ACHN (cell line): ENCODE results near the gene ACAA1.
"Not testable (repeated sequence)": the region's sequence is repeated elsewhere in the genome, so short reads cannot be mapped to it uniquely, and the experiment has no call there.

Source experiments
- DNase-seq: peaks from one replicate; pipeline ENCODE4 v3.0.0-alpha.2; 2015
- in situ Hi-C: cut with HindIII; loops from 2 replicates; pipeline ENCODE4 v1.10.0; 2017; ENCODE audit warnings: low sequenced_read_pairs, low pct_ligation_motif_present, low pct_unique_long_range_greater_than_20kb

The ACAA1 gene

DNA sequence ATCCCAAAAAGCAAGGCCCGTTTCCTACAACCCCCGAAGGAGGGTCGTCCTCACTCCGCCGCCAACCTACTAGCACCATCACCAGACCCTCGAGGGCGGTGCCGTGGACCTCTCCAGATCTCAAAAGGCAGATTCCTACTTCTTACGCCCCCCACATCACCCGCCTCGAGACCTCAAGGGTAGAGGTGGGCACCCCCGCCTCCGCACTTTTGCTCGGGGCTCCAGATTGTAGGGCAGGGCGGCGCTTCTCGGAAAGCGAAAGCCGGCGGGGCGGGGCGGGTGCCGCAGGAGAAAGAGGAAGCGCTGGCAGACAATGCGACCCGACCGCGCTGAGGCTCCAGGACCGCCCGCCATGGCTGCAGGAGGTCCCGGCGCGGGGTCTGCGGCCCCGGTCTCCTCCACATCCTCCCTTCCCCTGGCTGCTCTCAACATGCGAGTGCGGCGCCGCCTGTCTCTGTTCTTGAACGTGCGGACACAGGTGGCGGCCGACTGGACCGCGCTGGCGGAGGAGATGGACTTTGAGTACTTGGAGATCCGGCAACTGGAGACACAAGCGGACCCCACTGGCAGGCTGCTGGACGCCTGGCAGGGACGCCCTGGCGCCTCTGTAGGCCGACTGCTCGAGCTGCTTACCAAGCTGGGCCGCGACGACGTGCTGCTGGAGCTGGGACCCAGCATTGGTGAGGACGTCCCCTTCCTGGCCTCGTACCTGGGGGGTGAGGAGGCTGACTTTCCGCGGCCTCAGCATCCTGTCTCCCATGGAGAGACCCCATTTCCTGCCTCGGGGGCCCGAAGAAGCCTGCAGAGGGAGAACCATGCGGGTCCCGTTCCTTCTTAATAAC is 1.6 kb upstream of the ACAA1 start, which contains the start of gene MYD88:
MYD88 (plus strand) TSS at position 313 of the 842 bp plus-strand sequence; CDS start at position 353, 40 bp downstream.
- peak; percentile 62 for DNase-seq
- in situ Hi-C loops: no loop called here

DNA sequence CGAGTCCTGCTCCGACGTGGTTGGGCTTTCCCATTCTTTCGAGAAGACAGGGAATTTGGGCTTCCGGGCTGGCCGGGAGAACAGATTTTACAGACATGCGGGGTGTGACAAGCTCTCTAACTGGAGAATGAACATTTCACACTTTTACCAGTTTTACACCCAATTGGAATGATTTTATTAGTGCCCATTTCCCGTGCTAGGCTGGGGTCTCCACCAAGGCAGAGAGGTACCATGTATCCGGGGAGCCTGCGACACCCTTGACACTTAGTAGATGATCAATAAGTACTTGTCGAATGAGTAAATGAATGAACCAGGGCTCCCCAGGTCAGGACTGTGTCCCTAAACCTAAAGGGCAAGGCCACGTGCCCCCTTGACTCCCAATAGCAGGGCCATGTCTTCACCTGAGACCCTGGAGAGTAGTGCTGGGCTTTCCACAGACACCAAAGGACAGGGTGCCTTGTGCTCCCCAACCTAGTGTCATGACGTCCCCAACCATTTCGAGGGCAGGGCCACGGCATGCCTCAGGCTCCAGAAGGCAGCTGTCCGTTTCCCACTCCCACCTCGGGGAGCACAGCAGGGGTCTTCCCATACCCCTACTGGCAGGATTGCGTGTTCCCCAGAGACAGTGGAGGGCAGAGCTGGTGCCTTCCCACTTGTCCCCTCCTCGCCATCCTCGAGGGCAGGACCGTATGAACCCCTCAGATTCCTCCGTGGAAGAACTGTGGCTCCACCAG is 855 bp upstream of the ACAA1 start:
- in situ Hi-C loops: no loop called here
- DNase-seq: peak; percentile 25

DNA sequence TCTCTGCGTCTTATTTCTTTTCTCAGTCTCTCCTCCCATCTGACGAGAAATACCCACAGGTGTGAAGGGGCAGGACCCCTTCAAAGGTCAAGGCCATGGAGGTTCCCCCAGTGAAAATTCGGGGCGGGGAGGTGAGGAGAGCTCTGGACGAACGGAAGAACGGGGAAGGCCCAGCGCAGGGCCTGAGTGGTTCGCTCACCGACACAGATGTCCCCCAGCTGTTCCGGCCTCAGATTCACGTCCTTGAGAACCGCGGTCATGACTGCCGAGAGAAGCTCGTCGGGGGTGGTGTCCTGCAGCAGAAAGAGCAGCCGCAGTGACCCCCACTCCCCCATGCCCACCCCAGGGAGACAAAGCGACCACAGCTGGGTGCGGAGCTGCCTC is 542 bp downstream of the ACAA1 start:
- in situ Hi-C loops: no loop called here
- no peak for DNase-seq

DNA sequence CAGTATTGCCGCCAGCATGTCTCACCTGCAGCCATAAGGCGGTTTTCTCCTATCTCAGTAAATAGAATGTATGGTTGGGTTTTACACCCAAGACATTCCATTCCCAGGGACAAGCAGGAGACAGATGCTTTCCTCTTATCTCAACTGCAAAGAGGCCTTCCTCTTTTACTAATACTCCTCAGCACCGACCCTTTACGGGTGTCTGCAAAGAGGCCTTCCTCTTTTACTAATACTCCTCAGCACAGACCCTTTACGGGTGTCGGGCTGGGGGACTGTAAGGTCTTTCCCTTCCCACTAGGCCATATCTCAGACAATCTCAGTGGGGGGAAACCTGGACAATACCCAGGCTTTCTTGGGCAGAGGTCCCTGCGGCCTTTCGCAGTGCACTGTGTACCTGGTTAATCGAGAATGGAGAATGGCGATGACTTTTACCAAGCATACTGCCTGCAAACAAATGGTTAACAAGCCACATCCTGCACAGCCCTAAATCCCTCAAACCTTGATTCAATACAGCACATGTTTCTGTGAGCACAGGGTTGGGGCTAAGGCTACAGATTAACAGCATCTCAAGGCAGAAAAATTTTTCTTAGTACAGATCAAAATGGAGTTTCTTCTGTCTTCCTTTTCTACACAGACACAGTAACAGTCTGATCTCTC is 1.2 kb downstream of the ACAA1 start:
- DNase-seq, in situ Hi-C loops: not testable (repeated sequence)

DNA sequence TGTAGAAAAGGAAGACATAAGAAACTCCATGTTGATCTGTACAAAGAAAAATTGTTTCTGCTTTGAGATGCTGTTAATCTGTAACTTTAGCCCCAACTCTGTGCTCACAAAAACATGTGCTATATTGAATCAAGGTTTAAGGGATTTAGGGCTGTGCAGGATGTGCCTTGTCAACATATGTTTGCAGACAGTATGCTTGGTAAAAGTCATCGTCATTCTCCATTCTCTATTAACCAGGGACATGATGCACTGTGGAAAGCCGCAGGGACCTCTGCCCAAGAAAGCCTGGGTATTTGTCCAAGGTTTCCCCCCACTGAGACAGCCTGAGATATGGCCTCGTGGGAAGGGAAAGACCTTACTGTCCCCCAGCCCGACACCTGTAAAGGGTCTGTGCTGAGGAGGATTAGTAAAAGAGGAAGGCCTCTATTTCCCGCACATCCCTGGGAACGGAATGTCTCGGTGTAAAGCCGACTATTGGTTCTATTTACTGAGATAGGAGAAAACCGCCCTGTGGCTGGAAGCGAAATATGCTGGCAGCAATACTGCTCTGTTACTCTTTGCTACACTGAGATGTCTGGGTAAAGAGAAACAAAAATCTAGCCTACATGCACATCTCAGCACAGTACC is 2.3 kb downstream of the ACAA1 start:
- DNase-seq, in situ Hi-C loops: not testable (repeated sequence)

DNA sequence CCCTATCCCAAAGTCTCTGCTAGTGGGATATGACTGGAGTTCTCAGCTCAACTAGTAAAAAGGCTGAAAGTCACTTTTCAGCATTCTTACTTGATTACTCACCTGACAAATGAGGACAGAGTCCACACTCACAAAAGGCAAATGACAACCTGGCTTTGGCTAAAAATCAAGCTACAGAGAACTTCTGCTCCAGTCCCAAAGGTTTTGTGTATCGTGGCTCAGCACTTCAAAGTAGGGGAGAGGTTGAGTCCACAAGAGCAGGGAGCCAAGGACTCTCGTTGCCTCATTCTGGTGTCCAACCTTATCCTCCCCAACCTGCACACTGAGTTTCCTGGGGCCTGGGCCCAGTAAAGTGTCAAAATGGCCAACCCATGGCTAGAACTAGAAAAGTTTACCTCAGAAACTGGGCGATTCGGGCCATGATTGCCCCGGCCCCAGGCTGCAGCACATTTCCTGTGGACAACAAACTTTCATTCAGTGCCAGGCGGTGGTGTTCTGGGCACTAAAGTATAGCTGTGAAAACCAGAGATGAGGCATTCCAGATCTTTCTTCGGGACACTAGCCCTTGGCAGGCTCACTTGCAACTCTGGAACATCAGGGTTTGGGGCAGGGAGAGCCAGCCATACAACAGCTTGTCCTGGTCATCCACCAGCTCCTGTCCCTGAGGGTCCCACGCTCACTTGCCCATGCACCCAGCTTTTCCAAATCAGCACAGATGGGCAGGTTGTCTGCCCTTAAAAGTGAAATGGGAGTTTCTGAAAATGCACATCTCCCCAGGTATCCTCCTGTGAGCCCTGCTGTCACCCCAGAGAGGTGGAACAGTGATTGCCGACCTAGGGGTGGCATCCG is 3.1 kb downstream of the ACAA1 start:
- in situ Hi-C loops: no loop called here

DNA sequence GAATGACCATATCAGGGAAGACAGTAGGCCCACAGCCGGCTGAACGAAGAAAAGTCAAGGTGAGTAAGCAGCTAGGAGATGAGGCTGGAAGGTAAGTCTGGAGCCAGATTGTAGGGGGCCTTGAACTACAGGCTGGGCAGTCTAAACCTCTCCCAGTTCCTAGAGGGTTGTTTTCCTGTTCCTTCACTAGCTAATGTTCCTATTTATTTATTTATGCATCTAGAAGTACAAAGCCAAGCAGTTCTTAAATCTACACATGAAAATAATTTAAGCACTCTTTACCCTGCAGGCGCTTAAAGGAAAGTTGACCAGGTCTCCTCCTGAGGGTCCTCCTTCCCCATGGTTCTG is 3.7 kb downstream of the ACAA1 start:
- no peak for DNase-seq
- in situ Hi-C loops: no loop called here

More for the DNA sequence above, 3.1 kb downstream of the ACAA1 start:
- DNase-seq: no peak

DNA sequence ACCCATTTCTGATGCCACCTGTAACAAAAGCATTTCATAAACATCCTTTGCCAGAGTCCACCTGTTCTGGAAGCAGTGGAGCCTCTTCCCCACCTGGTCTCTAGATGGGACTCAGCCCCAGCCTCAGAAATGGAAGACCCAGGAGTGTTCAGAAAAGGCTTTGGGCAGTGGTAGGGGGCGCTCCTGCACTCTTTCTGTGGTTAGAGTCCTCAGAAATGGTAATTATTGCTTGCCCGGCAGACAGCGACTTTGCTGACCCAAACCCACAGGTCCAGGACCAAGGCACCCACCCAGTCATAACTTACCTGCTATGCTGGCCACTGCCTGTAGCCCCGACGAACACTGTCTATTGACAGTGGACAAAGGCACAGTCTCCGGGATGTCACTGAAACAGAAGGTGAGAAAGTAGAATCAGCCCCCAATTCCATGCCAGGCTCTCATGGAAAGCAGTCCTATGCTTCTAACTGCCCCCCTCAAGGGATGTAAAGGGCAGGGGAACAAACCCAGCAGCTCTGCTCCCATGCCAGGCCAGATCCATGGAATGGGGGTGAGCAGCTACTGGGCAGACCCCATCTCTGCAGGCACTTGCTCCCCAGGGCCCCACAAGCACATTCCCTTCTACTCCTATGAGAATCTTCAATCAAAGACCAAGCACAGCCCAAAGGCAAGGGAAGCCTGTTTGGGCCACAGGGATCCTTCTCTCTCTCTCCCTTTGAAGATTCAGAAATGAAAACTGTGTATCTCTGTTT is 5.1 kb downstream of the ACAA1 start:
- in situ Hi-C loops: no loop called here
- peak; percentile 27 for DNase-seq

DNA sequence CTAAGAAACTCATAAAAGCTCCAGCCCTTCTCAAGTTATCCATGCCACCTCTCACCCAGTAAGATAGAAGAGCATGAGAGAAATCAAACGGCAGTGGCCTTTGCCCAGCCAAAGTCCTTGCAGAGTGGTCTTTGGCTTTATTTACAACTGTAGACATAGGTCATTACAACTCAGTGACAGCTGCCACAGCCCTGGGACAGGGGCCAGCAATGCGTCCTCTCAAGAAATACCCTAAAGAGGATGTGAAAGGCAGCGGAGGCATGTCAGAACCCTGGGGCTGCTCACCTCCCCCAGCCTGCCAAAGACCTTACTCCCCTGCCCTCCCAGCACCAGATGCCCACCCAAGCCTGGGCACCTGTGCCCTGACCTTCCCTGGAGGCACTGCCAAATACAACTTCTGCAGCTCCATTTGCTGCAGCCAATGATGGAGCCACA is 6.3 kb downstream of the ACAA1 start:
- DNase-seq: no peak

DNA sequence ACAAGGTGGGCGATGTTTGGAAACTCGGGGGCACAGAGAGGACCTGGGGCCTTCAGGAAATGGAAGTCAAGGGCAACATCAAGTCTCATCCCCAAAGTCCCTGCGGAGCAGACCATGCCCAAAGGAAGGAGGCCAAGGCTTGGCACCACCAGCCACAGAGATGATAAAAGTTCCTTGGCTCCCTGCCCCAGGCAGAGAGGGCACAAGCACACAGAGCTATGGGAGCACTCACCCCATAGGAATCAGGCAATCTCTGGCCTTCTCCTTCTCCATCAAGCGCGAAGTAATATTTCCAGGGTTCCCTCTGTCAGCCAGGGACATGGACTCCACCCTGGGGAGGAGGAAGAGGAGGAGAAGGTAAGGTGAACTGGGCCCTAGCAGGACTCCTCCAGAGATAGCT is 7.9 kb downstream of the ACAA1 start:
- no peak for DNase-seq
- in situ Hi-C loops: no loop called here

More for the DNA sequence above, 6.3 kb downstream of the ACAA1 start:
- in situ Hi-C loops: no loop called here

DNA sequence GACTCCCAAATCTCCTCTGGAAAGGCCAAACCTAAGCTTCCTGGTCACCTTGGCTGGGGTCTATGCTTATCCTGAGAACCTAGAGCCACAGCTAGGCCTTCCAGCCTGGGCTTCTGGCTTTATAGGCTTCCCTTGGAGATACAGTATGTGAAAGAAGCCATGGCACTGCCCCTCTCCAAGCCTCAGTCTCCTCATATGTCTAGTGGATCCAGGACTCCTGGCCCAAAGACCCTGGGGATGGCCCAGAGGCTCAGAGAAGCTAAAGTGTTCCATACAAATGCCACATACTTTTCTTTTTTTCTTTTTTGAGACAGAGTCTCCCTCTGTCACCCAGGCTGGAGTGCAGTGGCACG is 8.6 kb downstream of the ACAA1 start:
- in situ Hi-C loops: no loop called here
- DNase-seq: no peak

DNA sequence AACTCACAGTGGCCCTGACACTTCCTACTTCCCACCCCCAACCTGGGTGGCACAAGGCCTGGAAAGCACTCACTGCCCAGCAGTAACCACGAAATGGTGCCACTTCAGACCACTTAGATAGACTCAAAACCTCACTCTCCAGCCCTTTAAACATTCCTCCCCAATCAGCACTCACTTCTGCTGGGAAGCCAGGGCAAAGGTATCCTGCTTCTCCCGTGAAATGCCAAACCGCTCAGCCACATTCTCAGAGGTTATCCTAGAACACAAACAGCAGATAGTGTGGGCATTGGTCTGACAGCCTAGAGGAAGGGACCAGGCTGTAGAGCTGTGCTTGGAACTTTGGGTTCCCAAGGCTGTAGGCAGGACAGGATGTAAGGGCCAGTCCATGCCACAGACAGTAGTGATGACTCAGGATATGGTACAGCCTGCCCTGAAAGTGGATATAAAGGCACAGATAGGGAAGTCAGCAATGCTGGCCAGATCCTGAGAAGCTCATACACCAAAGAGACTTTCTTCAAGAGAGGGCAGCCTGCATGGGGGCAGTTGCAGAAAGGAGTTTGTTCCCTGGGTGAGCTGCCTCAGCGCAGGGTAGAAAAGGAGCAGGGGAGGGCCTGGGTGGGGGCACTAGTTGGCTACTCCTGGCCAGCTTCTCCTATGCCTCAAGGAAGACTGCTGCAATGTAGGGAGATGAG is 9.2 kb downstream of the ACAA1 start:
- no peak for DNase-seq
- in situ Hi-C loops: no loop called here

DNA sequence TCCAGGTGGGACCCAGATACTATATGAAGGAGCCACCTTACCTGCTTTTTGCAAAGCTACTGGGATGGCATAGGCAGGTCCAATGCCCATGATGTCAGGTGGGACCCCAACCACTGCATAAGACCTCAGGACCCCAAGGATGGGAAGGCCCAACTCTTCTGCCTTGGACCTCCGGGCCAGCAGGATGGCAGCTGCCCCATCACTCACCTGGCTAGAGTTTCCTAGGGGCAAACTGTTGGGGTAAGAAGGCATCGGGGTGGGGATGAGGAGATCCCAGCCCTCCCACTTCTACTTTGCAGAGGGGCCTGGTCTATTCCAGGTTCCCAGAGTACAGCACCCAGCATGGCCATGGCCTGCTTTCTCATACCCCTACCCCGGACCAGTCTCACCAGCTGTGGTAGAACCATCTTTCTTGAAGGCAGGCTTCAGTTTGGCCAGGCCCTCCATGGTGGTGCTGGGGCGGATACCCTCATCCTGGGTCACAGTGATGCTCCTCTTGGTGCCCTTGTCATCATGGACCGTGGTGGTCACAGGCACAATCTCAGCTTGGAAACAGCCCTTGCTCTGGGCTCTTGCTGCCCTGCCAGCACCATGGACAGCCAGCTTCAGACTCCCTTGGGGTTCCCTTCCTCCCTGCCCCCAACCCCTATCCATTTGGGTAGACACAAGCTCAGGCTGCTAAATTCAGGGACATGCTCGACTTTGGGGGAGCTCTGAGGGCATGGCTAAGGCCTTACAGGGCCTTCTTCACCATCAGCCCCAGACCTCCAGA is 10.6 kb downstream of the ACAA1 start:
- no peak for DNase-seq
- in situ Hi-C loops: no loop called here

DNA sequence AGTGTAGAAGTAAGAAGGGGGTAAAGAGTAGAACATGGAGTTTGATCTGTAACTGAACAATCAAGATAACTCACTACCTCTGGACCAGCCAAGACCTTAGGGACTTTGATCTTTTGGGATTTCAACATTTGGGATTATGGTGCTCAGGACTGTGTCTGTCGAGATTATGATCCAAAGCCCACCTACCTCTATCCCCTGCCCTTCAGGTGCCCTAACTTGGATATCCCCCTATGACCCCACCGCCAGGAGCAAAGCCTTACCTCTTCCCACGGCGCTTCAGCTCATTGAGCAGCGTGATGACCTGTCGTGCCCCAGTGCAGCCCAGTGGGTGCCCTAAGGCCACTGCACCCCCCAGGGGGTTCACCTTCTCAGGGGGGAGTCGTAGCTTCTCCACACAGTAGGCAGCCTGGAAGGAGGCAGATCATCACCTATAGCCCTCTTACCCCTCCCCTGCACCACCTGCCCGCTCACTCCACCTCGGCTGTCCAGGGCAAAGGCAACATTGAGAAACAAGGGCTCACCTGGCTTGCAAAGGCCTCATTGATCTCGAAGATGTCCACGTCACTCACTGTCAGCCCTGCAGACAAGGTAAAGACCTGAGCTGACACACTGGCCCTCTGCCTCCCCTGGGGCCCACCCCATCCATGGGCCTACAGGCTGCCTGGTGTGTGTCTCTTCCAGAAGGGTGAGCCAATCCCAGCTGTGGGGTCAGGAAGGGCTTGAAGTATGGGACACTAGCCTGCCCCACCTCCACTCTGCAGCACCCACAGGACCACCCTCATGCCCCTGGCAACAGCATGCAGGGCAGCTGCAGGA is 11.4 kb downstream of the ACAA1 start:
- in situ Hi-C loops: no loop called here

DNA sequence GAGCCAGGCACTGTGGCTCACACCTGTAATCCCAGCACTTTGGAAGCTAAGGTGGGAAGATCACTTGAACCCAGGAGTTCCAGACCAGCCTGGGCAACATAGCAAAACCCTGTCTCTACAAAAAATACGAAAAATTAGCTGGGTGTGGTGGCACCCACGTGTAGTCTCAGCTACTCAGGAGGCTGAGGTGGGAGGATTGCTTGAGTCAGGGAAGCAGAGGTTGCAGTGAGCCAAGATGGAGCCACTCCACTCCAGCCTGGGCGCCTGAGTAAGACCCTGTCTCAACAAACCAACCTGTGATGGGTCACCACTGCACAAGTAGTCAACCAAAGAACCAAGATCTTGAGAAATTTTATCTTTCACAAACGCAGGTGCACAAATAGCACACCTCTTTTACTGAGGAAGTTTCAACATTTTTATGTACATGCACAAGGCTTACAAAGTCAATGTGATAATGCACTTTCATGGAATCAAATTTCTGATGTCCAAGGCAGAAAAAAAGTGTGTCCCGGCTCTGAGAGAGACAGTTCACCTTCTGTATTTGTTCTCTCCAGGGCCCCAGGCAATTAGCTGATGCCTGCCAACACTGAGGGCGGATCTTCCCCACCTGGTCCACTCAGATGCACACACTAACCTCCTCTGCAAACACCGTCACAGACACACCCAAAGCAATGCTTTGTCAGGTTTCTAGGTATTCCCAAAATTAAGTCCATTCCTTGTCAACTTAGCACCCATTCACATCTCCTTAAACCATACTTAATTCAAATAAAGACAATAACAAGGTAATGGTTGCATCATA is 12.4 kb downstream of the ACAA1 start:
- DNase-seq: no peak
- in situ Hi-C loops: no loop called here

More for the DNA sequence above, 11.4 kb downstream of the ACAA1 start:
- DNase-seq: no peak
